Liver (tissue), 2 donors: ENCODE data around the gene IL36A.

Experiments used
- ZBTB33 ChIP-seq: IDR thresholded peaks from 2 replicates; pipeline ENCODE4 v1.6.1; 2016; ENCODE audit warnings: antibody characterized with exemption
- TF ChIP-seq, protein P1 (sequence below): fragments of 150-350 bp; IDR thresholded peaks from 2 replicates; pipeline ENCODE4 v1.5.1; 2017; ENCODE audit warnings: improper control_type of control experiment, low read depth, low read length; ENCODE audit not compliant: missing input control
- donor health status: healthy.

DNA sequence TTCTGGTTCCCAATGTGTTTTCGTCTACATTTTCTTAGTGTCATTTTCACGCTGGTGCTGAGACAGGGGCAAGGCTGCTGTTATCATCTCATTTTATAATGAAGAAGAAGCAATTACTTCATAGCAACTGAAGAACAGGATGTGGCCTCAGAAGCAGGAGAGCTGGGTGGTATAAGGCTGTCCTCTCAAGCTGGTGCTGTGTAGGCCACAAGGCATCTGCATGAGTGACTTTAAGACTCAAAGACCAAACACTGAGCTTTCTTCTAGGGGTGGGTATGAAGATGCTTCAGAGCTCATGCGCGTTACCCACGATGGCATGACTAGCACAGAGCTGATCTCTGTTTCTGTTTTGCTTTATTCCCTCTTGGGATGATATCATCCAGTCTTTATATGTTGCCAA lies 20.2 kb upstream of the IL36A start:
- TF ChIP-seq, protein P1, sequence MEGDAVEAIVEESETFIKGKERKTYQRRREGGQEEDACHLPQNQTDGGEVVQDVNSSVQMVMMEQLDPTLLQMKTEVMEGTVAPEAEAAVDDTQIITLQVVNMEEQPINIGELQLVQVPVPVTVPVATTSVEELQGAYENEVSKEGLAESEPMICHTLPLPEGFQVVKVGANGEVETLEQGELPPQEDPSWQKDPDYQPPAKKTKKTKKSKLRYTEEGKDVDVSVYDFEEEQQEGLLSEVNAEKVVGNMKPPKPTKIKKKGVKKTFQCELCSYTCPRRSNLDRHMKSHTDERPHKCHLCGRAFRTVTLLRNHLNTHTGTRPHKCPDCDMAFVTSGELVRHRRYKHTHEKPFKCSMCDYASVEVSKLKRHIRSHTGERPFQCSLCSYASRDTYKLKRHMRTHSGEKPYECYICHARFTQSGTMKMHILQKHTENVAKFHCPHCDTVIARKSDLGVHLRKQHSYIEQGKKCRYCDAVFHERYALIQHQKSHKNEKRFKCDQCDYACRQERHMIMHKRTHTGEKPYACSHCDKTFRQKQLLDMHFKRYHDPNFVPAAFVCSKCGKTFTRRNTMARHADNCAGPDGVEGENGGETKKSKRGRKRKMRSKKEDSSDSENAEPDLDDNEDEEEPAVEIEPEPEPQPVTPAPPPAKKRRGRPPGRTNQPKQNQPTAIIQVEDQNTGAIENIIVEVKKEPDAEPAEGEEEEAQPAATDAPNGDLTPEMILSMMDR, result no peak
- no peak for TF ChIP-seq ZBTB33
